GM12801 (cell line): ENCODE measurements around the gene COL1A1.

Source experiments
- CTCF ChIP-seq: IDR thresholded peaks from one replicate; pipeline ENCODE4 v1.5.1; 2011; ENCODE audit warnings: control low read depth; ENCODE audit not compliant: insufficient read length; ENCODE audit errors: extremely low read depth

COL1A1 gene

GRCh38 chr17:50151041-50151936, 50.1 kb downstream of the COL1A1 start:
- no peak for TF ChIP-seq CTCF

- no peak for TF ChIP-seq CTCF
Observed at GRCh38 chr17:50150354-50151040, 50.9 kb downstream of the COL1A1 start, which contains the start of gene PPP1R9B. Gene PPP1R9B (minus strand): TSS chr17:50150677. CDS start chr17:50150513, 164 bp downstream.

GRCh38 chr17:50149417-50150353, 51.7 kb downstream of the COL1A1 start:
- no peak for TF ChIP-seq CTCF

- no peak for TF ChIP-seq CTCF
Observed at GRCh38 chr17:50149091-50149416, 52.4 kb downstream of the COL1A1 start.

GRCh38 chr17:50148226-50149090, 53.0 kb downstream of the COL1A1 start:
- TF ChIP-seq CTCF = no peak

GRCh38 chr17:50147841-50148225, 53.6 kb downstream of the COL1A1 start:
- TF ChIP-seq CTCF = no peak
